ENCODE measurements around the gene B4GALNT2.

GRCh38 chr17:49191409-49191916 is 58.9 kb downstream of the B4GALNT2 start:
- TF ChIP-seq, protein P1, sequence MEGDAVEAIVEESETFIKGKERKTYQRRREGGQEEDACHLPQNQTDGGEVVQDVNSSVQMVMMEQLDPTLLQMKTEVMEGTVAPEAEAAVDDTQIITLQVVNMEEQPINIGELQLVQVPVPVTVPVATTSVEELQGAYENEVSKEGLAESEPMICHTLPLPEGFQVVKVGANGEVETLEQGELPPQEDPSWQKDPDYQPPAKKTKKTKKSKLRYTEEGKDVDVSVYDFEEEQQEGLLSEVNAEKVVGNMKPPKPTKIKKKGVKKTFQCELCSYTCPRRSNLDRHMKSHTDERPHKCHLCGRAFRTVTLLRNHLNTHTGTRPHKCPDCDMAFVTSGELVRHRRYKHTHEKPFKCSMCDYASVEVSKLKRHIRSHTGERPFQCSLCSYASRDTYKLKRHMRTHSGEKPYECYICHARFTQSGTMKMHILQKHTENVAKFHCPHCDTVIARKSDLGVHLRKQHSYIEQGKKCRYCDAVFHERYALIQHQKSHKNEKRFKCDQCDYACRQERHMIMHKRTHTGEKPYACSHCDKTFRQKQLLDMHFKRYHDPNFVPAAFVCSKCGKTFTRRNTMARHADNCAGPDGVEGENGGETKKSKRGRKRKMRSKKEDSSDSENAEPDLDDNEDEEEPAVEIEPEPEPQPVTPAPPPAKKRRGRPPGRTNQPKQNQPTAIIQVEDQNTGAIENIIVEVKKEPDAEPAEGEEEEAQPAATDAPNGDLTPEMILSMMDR (IDR thresholded peaks at IDR 0.05; ENCODE audit: low read length): no peak
- no peak for TF ChIP-seq EZH2 (optimal IDR thresholded peaks at IDR 0.05; ENCODE audit: low read depth, low read length)
- TF ChIP-seq EZH2phosphoT487 (IDR thresholded peaks at IDR 0.05; ENCODE audit: low read length): no peak

All from MM.1S (cell line).